ENCODE results near the gene NAALADL2.

- no peak for TF ChIP-seq CTCF (IDR thresholded peaks at IDR 0.05)
- TF ChIP-seq POLR2A (IDR thresholded peaks at IDR 0.05), result no peak
Observed at GRCh38 chr3:175159202-175159601, 300.1 kb downstream of the NAALADL2 start.
